D721Med (cell line): ENCODE data around the gene SELENOH.

Source experiments
- DNase-seq: peaks from one replicate; pipeline ENCODE4 v3.0.0; 2011; ENCODE audit warnings: low spot score; ENCODE audit not compliant: insufficient read length
- FAIRE-seq: peaks from 2 replicates; lab custom pipeline; 2011; peaks lifted over from hg19 to GRCh38; lab: Jason Lieb, UNC
- CTCF ChIP-seq: IDR thresholded peaks from 2 replicates; pipeline ENCODE4 v1.5.1; 2012; ENCODE audit warnings: mild to moderate bottlenecking, control low read depth; ENCODE audit not compliant: insufficient read depth; ENCODE audit errors: missing control alignments

SELENOH gene

GRCh38 chr11:57729479-57729878 lies 11.8 kb upstream of the SELENOH start:
- no peak for TF ChIP-seq CTCF
- FAIRE-seq: no peak
- DNase-seq: no peak

GRCh38 chr11:57732661-57733060 lies 8.6 kb upstream of the SELENOH start:
- FAIRE-seq (no peak), DNase-seq (no peak)

GRCh38 chr11:57735619-57736298 lies 5.5 kb upstream of the SELENOH start:
- FAIRE-seq (no peak), DNase-seq (no peak)
- no peak for TF ChIP-seq CTCF

More at GRCh38 chr11:57732661-57733060, 8.6 kb upstream of the SELENOH start:
- TF ChIP-seq CTCF: no peak

GRCh38 chr11:57742087-57742452 lies 779 bp downstream of the SELENOH start:
- DNase-seq (no peak), FAIRE-seq (no peak)
- TF ChIP-seq CTCF: no peak

- no peak for TF ChIP-seq CTCF
- FAIRE-seq (no peak), DNase-seq (no peak)
Observed at GRCh38 chr11:57744357-57744756, 3.1 kb downstream of the SELENOH start.

- no peak for DNase-seq
- no peak for TF ChIP-seq CTCF
- no peak for FAIRE-seq
Observed at GRCh38 chr11:57745206-57745605, 3.9 kb downstream of the SELENOH start.

GRCh38 chr11:57746920-57747319 lies 5.6 kb downstream of the SELENOH start:
- DNase-seq (no peak), FAIRE-seq (no peak)
- TF ChIP-seq CTCF: no peak
